ENCODE measurements around the gene OR2AJ1. TPM values are rescaled to one million over a fixed set of nuclear protein-coding genes. Genes with fewer than 3 reads are reported as not detected.

Gene OR2AJ1
- polyA plus RNA-seq, 1 donor = not detected

DNA sequence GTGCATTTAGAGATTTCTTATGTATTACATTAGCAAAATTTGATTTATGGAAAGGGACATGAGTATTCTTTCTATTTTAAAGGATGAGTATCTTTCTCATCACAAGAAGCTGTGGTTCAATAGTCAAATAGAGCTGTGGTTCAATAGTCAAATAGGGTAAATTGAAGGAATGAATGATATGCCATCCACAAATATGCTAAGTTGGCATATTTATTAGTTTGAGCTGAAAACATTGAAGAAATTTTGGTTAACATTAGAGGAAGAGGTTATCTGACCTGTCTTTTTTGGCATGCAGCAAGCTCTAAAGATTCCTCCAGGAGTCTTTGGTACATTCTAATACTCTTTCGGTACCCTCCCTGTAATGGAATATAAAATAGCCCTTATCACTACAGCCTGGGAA, 28.7 kb downstream of the OR2AJ1 start:
- WGBS (ENCODE audit: insufficient coverage, low lambda C conversion rate) = no CpG with 5 or more reads among the region's 1 CpG
- H3K9me3 ChIP-seq (ENCODE audit: control insufficient read depth, low read depth, low read length) = no peaks in the 10 kb centered on the region
- no peaks in the 10 kb centered on the region for H3K27me3 ChIP-seq (ENCODE audit: control insufficient read depth, insufficient read depth, low read length)
- H3K36me3 ChIP-seq (ENCODE audit: control insufficient read depth, insufficient read depth, low read length) = no peaks in the 10 kb centered on the region
- H3K4me1 ChIP-seq (ENCODE audit: control insufficient read depth, insufficient read depth, low read length) = no peaks in the 10 kb centered on the region
- no peak overlapping the region for H3K27ac ChIP-seq (ENCODE audit: low read length)
- no peak for DNase-seq
- no peak overlapping the region for H3K4me3 ChIP-seq (ENCODE audit: low read length)

DNA sequence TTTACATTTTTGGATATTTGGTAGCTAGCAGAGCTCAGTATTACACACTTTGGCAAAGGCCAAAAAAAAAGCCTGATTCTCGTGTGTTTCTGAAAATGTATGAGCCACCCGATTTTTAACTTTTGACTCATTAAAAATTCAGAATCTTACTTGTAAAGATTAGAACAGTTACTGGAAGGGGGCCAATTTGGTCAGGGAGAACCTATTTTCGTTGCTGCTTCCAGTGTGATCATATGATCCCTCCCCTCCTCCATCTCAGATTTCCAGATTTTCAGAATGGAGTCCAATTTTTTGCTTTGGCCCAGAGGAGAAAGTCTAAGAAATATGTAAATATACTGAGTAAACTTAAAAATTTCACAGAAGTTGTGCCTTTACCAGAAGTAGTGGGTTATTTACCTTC, 37.1 kb downstream of the OR2AJ1 start:
- H3K9me3 ChIP-seq (ENCODE audit: control insufficient read depth, low read depth, low read length) = peaks cover under 1% of the 10 kb centered on the region
- no peaks in the 10 kb centered on the region for H3K36me3 ChIP-seq (ENCODE audit: control insufficient read depth, insufficient read depth, low read length)
- 52% methylated on average over 3 of the region's 3 CpGs for WGBS (ENCODE audit: insufficient coverage, low lambda C conversion rate)
- no peak overlapping the region for H3K27ac ChIP-seq (ENCODE audit: low read length)
- DNase-seq = no peak
- H3K4me1 ChIP-seq (ENCODE audit: control insufficient read depth, insufficient read depth, low read length) = no peaks in the 10 kb centered on the region
- no peak overlapping the region for H3K4me3 ChIP-seq (ENCODE audit: low read length)
- H3K27me3 ChIP-seq (ENCODE audit: control insufficient read depth, insufficient read depth, low read length) = no peaks in the 10 kb centered on the region

DNA sequence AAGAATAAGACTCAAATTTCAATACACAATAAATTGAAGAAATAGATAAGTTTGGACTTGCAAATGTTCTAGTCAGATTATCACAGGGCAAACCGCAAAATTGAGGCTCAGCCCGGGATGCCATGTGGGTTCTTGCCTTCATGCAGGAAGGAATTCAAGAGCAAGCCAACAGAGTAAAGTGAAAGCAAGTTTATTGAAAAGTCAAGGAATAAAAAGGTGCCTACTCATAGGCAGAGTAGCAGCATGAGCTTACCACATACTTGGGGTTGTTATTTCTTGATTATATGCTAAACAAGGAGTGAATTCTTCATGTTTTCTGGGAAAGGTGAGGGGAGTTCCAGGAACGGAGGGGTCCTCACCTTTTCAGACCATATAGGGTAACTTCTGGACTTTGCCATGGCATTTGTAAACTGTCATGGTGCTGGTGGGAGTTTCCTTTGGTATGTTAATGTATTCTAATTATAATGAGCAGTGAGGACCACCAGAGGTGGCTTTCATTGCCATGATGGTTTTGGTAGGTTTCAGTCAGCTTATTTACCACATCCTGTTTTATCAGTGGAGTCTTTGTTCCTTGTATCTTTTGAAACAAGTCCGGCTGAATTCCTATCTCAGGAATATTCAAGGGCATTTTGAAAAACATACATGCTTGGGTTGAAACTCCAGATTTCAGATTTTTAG, 38.4 kb downstream of the OR2AJ1 start:
- 80% methylated on average over 4 of the region's 4 CpGs for WGBS (ENCODE audit: insufficient coverage, low lambda C conversion rate)
- no peak for DNase-seq
- Histone ChIP-seq H3K36me3 (ENCODE audit: control insufficient read depth, insufficient read depth, low read length) (no peaks in the 10 kb centered on the region), H3K4me1 (ENCODE audit: control insufficient read depth, insufficient read depth, low read length) (no peaks in the 10 kb centered on the region), H3K27me3 (ENCODE audit: control insufficient read depth, insufficient read depth, low read length) (no peaks in the 10 kb centered on the region), H3K27ac (ENCODE audit: low read length) (no peak overlapping the region), H3K9me3 (ENCODE audit: control insufficient read depth, low read depth, low read length) (peaks cover 6% of the 10 kb centered on the region), H3K4me3 (ENCODE audit: low read length) (no peak overlapping the region)

DNA sequence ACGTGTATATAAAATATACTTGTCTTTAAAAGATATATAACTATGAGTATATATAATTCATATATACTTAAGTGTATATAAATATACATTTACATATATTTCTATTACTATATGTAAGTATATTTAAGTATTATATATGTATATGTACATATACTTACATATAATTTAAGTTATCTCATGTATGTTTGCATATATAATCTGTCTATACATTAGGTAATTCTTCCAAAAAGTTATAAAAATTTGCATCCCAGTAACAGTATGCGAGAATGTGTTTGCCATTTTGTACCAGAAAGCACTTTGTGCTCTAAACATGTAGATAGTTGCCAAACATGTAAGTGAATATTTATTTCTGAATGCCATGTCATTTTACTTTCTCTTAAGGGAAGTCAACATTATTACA, 40.2 kb downstream of the OR2AJ1 start, which contains the start of gene OR2AK2:
OR2AK2 (plus strand) TSS at position 301 of the 400 bp plus-strand sequence. CDS start 144 bp downstream, outside the sequence.
- no peaks in the 10 kb centered on the region for H3K36me3 ChIP-seq (ENCODE audit: control insufficient read depth, insufficient read depth, low read length)
- H3K27ac ChIP-seq (ENCODE audit: low read length) = no peak within 1 kb of the TSS
- no peak within 1 kb of the TSS for H3K4me3 ChIP-seq (ENCODE audit: low read length)
- H3K27me3 ChIP-seq (ENCODE audit: control insufficient read depth, insufficient read depth, low read length) = no peaks in the 10 kb centered on the region
- no peaks in the 10 kb centered on the region for H3K4me1 ChIP-seq (ENCODE audit: control insufficient read depth, insufficient read depth, low read length)
- H3K9me3 ChIP-seq (ENCODE audit: control insufficient read depth, low read depth, low read length) = peaks cover 6% of the 10 kb centered on the region
- no peak for DNase-seq
- 92% methylated on average over 2 of the region's 2 CpGs for WGBS (ENCODE audit: insufficient coverage, low lambda C conversion rate)

DNA sequence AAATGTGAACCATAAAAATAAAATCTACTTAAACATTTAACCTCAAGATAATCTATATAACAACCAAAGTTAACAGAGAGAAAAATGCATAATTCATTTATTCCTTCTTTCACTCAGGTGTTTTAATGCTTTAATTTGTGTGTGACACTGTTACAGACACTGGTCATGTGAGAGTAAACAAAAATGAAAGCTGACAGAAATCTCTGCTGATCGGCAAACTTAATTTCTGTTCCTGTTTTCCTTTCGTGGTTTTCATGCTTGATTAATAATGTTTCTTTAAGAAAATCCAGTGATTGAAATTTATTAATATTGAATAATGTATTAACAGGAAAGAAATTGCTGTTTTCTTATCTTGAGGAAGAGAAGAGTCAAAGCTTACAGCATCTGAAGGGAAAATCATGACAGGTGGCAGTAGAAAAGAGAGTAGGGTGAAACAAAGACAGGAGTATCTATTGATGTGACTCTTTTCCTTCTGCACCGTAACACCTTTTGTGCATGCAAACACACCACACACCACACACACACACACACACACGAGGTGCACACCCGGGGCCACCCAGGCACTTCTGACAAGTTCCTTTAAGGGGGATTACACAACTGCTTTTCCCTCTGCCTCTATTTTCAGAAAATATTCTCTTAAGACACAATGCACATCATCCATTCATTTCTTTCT, 42.0 kb downstream of the OR2AJ1 start:
- H3K4me3 ChIP-seq (ENCODE audit: low read length) = no peak overlapping the region
- no peak overlapping the region for H3K27ac ChIP-seq (ENCODE audit: low read length)
- H3K9me3 ChIP-seq (ENCODE audit: control insufficient read depth, low read depth, low read length) = peaks cover 6% of the 10 kb centered on the region
- H3K36me3 ChIP-seq (ENCODE audit: control insufficient read depth, insufficient read depth, low read length) = no peaks in the 10 kb centered on the region
- DNase-seq = no peak
- H3K4me1 ChIP-seq (ENCODE audit: control insufficient read depth, insufficient read depth, low read length) = no peaks in the 10 kb centered on the region
- 78% methylated on average over 2 of the region's 5 CpGs for WGBS (ENCODE audit: insufficient coverage, low lambda C conversion rate)
- H3K27me3 ChIP-seq (ENCODE audit: control insufficient read depth, insufficient read depth, low read length) = no peaks in the 10 kb centered on the region

Other genes starting within 250 kb of the OR2AJ1 start
- gene OR13G1, start 245.2 kb upstream of the OR2AJ1 start, polyA plus RNA-seq = 0.01 TPM
- gene OR6F1, start 208.2 kb upstream of the OR2AJ1 start, polyA plus RNA-seq = not detected
- gene OR14K1, start 186.3 kb upstream of the OR2AJ1 start, polyA plus RNA-seq = not detected
- not detected for gene OR14A2, start 176.7 kb upstream of the OR2AJ1 start, polyA plus RNA-seq
- not detected for gene OR1C1, start 164.3 kb upstream of the OR2AJ1 start, polyA plus RNA-seq
- gene OR14A16, start 100.8 kb upstream of the OR2AJ1 start, polyA plus RNA-seq = not detected
- gene OR11L1, start 83.0 kb upstream of the OR2AJ1 start, polyA plus RNA-seq = not detected
- 2.1 TPM for gene TRIM58, start 67.7 kb upstream of the OR2AJ1 start, polyA plus RNA-seq
- gene OR2W3, start 29.3 kb upstream of the OR2AJ1 start, polyA plus RNA-seq = 0.51 TPM
- 0.09 TPM for gene OR2T8, start 4.6 kb upstream of the OR2AJ1 start, polyA plus RNA-seq
- gene OR2L8, start 24.0 kb downstream of the OR2AJ1 start, polyA plus RNA-seq = not detected
- not detected for gene OR2AK2, start 40.3 kb downstream of the OR2AJ1 start, polyA plus RNA-seq
- not detected for gene OR2L5, start 88.8 kb downstream of the OR2AJ1 start, polyA plus RNA-seq
- 0.52 TPM for gene OR2L2, start 105.2 kb downstream of the OR2AJ1 start, polyA plus RNA-seq
- gene OR2L3, start 121.9 kb downstream of the OR2AJ1 start, polyA plus RNA-seq = not detected
- 0.09 TPM for gene OR2L13, start 170.3 kb downstream of the OR2AJ1 start, polyA plus RNA-seq
- gene OR2M5, start 220.3 kb downstream of the OR2AJ1 start, polyA plus RNA-seq = not detected
- not detected for gene OR2M2, start 249.9 kb downstream of the OR2AJ1 start, polyA plus RNA-seq

All from large intestine (tissue), 3 donors.